Measurements from ENCODE around the gene RIC8B.

The RIC8B gene

DNA sequence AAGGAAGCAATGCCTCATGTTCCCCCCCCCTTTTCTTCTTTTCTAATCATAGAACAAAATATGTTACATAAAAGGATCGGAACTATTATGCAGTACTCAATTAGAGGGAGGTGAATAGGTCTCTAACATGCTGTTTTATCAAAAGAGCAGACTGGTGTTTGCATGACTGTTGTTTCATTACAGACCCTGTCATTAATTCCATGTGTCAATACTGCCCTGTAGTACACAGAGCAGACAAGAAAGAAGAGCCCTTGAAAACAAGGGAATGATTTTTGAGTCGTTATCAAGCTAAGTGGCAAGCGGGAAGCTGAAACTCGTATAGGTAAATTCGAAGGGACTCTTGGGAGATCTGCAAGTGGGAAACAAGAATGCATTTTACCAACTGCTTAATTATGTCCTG lies 104.3 kb downstream of the RIC8B start:
- no peak for DNase-seq

DNA sequence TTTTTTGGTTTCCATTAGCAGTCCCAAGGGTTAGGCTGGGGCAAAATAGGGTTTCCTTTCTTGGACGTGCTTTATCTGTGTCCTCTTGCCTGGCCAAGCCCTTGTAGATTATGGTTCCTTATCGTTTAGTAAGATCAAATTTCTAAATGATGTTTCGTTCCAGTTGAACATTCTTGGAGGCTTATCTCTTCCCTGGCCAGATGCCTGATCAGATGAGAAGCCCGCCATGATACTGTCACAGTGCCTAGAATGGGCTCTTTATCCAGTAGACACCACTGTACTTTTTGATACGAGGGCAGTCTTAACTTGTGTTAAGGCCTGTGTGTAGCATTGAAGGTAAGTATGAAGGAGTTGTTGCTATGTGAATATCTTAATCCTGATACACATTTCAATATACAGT lies 105.1 kb downstream of the RIC8B start:
- DNase-seq: no peak

DNA sequence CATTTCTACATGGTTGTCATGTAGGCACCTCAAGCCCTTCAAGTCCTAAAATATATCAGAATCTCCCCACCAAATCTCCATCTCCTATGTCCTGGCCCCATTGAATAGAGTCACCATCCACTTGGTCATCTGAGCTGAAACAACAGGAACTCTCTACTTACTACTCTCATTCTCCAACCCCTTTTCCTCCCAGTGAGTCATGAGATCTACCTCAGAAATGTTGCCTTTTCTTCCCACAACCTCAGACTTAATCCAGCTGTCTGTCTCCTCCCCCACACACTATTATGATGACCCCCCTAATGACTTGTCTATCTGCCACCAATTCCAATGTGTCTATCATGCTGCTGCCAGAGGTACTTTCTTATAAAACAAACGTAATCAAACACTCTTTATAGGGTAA lies 108.9 kb downstream of the RIC8B start:
- no peak for DNase-seq

DNA sequence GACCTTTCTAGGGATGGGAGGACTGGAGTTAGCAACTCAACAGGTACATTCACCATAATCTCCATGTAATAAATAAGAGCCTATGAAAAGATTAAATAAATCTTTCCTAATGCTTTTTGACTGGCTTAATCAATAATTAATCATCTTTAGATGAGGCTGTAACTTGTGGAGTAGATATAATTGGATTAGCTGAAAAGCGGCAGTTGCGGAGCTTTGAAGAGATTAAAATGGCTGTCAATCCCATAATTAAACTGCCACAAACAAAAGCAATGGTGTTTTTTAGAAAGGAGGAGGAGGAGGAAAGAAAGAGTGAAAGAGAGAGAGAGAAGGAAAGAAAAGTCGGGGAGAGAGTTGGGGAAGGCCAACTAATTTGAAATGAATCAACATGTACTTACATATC lies 110.5 kb downstream of the RIC8B start:
- no peak for DNase-seq

- no peak for DNase-seq
Observed at GRCh38 chr12:106885541-106886249, 111.2 kb downstream of the RIC8B start.

GRCh38 chr12:106886932-106887331 lies 112.5 kb downstream of the RIC8B start:
- no peak for DNase-seq

GRCh38 chr12:106888348-106888970 lies 114.0 kb downstream of the RIC8B start:
- no peak for DNase-seq

DNA sequence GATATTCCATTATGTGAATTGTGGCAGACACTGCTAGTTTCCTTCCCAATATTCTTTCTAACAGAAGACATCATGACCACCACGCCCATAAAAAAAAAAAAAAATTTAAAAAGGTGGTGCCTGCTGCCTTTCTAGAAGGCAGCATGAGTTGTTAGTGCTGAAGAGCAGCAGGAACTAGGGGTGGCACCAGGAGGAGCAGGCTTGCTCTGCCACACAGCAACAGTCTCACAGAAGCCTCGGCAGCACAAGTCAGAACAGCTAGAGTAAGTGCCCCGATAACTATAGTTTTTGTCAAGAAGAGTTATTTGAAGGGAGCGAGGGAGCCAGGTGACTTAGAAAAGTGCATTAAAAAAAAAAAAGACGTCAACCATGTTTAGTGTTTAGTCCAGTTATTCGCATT lies 114.8 kb downstream of the RIC8B start:
- no peak for DNase-seq

GRCh38 chr12:106889950-106890626 lies 115.6 kb downstream of the RIC8B start:
- DNase-seq: no peak

- no peak for DNase-seq
Observed at GRCh38 chr12:106892075-106892474, 117.6 kb downstream of the RIC8B start.

- DNase-seq: no peak
Observed at GRCh38 chr12:106893451-106893850, 119.0 kb downstream of the RIC8B start.

DNA sequence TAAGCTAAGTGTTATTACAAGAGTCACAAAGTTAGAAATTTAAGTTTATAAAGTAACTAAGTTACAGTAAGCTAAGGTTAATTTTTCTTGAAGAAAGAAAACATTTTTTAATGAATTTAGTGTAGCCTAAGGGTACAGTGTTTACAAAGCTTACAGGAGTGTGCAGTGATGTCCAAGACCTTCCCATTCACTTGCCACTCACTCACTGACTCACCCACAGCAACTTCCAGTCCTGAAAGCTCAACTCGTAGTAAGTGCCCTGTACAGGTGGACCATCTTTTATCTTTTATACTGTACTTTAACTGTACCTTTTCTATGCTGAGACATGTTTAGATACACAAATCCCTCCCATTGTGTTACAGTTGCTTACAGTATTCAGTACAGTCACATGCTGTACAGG lies 120.3 kb downstream of the RIC8B start:
- no peak for DNase-seq

DNA sequence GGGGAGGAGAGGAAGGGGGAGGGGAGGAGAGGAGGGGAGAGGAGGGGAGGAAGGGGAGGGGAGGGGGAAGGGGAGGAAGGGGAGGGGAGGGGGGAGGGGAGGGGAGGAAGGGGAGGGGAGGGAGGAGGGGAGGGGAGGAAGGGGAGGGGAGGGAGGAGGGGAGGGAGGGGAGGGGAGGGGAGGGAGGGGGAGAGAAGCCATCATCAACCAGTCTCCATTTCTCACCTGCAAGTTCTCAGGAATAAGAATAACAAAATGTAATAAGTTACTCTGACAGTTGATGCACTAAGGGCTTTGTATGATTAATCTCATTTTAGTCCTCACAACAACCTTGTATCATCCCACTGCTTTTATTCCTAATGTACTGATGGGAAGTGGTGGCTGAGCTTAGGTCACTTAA lies 122.1 kb downstream of the RIC8B start:
- no peak for DNase-seq

- DNase-seq: no peak
Observed at GRCh38 chr12:106897082-106897481, 122.6 kb downstream of the RIC8B start.

GRCh38 chr12:106897981-106898901 lies 123.8 kb downstream of the RIC8B start:
- no peak for DNase-seq

DNA sequence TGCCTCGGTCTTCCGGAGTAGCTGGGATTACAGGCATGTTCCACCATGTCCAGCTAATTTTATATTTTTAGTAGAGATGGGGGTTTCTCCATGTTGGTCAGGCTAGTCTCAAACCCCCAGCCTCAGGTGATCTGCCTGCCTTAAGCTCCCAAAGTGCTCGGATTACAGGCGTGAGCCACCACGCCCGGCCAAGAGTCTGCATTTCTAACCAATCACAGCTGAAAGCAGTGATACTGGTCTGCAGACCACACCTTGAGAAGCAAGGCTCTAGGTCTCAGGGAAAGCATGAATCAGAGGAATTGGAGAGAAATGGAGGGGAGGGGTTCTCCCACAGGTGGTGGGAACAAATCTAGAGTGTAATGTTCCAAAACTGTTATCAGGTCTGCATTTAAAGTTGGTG lies 126.1 kb downstream of the RIC8B start:
- no peak for DNase-seq

- no peak for DNase-seq
Observed at GRCh38 chr12:106901276-106901675, 126.8 kb downstream of the RIC8B start.

GRCh38 chr12:106902053-106902452 lies 127.6 kb downstream of the RIC8B start:
- no peak for DNase-seq

DNA sequence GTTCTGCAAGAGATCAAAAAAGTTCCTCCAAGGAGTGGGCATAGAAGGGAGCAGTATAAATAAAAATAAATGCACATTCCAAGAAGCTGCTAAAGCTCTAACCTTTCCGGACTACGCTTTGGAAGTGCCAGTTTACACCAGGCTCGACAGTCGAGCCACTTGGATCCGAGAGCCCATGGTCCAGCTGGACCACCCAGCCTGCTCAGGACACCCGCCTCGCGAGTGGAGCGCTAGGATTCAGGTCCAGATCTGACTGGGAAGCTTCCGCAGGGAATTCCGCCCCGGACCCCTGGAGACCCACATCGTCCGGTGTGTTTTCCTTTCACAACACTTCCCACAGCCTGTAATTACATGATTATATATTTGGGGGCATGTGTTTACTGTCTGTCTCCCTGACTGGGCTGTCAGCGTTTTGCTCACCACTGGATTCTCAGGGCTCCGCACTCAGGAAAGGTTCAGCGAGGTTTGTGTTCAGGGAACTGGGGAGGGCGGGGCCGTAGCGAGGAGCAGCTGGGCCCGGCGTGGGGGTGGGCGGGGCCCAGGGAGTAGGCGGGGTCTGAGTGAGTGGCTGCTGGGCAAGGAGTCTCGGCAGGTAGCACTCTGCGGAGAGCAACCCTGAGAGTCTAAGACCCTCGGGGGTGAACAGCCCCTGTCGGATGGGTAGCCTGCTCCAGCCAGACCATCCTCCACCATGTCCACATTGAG lies 128.9 kb downstream of the RIC8B start:
- no peak for DNase-seq

DNA sequence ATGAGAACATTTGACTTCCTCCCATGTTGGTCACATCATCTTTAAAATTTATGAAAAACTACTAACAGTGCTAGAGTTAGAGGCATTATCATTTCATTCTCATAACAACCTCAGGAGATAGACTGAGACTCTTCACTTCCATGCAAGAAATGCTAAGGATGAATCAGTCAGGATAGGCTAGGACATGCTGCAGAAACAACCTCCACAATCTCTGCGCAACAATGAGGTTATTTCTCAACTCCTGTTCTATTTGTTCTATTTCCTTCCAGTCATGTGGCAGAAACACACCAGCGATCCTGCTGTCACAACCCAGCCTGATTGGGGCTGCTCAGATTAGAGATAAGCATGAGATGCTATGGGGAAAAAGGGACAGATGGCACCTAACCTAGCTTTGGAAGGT lies 132.2 kb downstream of the RIC8B start:
- no peak for DNase-seq

GRCh38 chr12:106907411-106907810 lies 132.9 kb downstream of the RIC8B start:
- DNase-seq: no peak

GRCh38 chr12:106907846-106908245 lies 133.4 kb downstream of the RIC8B start:
- DNase-seq: no peak

- DNase-seq: no peak
Observed at GRCh38 chr12:106908561-106908960, 134.1 kb downstream of the RIC8B start.
